ENCODE results near the gene POLR3K.
A peak's percentile ranks its signal among the peaks of the same experiment; 100 is the strongest.

DNA sequence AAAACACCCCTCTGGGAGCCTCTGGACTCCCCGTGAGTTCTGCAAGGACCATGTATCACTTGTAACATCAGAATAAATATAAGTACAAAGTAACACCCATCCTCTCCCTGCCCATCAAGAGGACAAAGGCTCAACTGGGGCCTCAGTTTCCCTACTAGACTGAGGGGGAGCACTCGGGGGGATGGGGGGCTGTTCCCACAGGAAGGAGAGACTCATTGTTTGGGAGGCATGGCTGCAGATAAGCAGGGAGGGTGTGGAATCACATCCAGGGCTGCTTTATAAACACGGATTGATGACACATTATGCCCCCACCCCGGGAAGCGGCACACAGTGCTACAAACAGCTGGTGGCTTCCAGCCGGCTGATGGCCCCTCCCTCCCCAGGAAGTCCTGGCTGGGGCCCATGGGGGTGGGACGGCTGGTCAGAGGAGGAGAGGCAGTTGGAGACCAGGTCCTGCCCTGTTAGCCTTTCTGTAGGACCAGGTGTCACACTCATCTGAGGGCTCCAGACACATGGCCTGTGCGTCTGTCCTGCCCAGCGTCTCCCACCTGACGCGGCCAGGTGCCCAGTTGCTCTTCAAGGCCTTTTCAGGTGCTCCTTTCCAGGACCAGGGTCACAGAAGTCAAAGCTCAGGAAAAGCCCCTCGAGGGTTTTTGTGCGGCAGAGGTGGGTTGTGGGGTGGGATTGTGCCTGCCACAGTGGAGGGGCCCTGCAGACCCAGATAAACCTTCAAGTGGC is 23.3 kb upstream of the POLR3K start:
- TF ChIP-seq, protein P1, sequence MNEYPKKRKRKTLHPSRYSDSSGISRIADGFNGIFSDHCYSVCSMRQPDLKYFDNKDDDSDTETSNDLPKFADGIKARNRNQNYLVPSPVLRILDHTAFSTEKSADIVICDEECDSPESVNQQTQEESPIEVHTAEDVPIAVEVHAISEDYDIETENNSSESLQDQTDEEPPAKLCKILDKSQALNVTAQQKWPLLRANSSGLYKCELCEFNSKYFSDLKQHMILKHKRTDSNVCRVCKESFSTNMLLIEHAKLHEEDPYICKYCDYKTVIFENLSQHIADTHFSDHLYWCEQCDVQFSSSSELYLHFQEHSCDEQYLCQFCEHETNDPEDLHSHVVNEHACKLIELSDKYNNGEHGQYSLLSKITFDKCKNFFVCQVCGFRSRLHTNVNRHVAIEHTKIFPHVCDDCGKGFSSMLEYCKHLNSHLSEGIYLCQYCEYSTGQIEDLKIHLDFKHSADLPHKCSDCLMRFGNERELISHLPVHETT (tag by site-specific recombination; IDR thresholded peaks at IDR 0.05): no peak
- TF ChIP-seq ZNF202 (tag by site-specific recombination; IDR thresholded peaks at IDR 0.05; ENCODE audit: borderline replicate concordance) (no peak), SP3 (tag by site-specific recombination; IDR thresholded peaks at IDR 0.05) (peak; percentile 52; the same call in 1 of the 2 replicates), KLF9 (tag by site-specific recombination; IDR thresholded peaks at IDR 0.05; ENCODE audit: low read depth) (no peak; the same call in 1 of the 2 replicates), ZNF24 (tag by site-specific recombination; IDR thresholded peaks at IDR 0.05) (0 out of 2 replicates have a peak, but pooled peaks have one; percentile 22), ZNF19 (tag by site-specific recombination; IDR thresholded peaks at IDR 0.05; ENCODE audit: low read depth) (no peak), ZNF558 (tag by site-specific recombination; IDR thresholded peaks at IDR 0.05) (no peak), HOXA7 (CRISPR knock-in tag; IDR thresholded peaks at IDR 0.05; ENCODE audit: borderline replicate concordance) (no peak), ZNF626 (tag by site-specific recombination; IDR thresholded peaks at IDR 0.05) (no peak), WT1 (tag by site-specific recombination; IDR thresholded peaks at IDR 0.05) (peak; percentile 46; the same call in 1 of the 2 replicates)
- TF ChIP-seq, protein P2, sequence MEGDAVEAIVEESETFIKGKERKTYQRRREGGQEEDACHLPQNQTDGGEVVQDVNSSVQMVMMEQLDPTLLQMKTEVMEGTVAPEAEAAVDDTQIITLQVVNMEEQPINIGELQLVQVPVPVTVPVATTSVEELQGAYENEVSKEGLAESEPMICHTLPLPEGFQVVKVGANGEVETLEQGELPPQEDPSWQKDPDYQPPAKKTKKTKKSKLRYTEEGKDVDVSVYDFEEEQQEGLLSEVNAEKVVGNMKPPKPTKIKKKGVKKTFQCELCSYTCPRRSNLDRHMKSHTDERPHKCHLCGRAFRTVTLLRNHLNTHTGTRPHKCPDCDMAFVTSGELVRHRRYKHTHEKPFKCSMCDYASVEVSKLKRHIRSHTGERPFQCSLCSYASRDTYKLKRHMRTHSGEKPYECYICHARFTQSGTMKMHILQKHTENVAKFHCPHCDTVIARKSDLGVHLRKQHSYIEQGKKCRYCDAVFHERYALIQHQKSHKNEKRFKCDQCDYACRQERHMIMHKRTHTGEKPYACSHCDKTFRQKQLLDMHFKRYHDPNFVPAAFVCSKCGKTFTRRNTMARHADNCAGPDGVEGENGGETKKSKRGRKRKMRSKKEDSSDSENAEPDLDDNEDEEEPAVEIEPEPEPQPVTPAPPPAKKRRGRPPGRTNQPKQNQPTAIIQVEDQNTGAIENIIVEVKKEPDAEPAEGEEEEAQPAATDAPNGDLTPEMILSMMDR (tag by site-specific recombination; IDR thresholded peaks at IDR 0.05): no peak
- TF ChIP-seq, protein P3, sequence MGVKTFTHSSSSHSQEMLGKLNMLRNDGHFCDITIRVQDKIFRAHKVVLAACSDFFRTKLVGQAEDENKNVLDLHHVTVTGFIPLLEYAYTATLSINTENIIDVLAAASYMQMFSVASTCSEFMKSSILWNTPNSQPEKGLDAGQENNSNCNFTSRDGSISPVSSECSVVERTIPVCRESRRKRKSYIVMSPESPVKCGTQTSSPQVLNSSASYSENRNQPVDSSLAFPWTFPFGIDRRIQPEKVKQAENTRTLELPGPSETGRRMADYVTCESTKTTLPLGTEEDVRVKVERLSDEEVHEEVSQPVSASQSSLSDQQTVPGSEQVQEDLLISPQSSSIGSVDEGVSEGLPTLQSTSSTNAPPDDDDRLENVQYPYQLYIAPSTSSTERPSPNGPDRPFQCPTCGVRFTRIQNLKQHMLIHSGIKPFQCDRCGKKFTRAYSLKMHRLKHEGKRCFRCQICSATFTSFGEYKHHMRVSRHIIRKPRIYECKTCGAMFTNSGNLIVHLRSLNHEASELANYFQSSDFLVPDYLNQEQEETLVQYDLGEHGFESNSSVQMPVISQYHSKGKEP (tag by site-specific recombination; IDR thresholded peaks at IDR 0.05): no peak

Measured in HEK293 (cell line).